Common myeloid progenitor, CD34-positive (primary cell): ENCODE results near the gene ROBO1.
A peak's percentile ranks its signal among the peaks of the same experiment; 100 is the strongest.

Experiments used
- CTCF ChIA-PET: fragments of 350-600 bp; sonication (Branson Sonifier 250); formaldehyde crosslinking; loops from one replicate; lab custom pipeline; 2021; ENCODE audit warnings: antibody characterized with exemption; lab: Charles Lee
- POLR2A ChIA-PET: fragments of 350-600 bp; sonication (Branson Sonifier 250); formaldehyde crosslinking; loops from one replicate; lab custom pipeline; 2021; ENCODE audit warnings: antibody characterized with exemption; lab: Charles Lee
- DNase-seq, 3 donors: peaks; one replicate each; pipeline versions ENCODE4 v3.0.0 to v3.0.0-alpha.2; 2013
- H3K27ac ChIP-seq, 2 experiments: 1 replicate in 1 of 2; 2 replicates in 1 of 2; pipeline ENCODE4 v1.7.0; 2013; ENCODE audit warnings: inconsistent platforms in 2 of 2, low read length in 2 of 2, mild to moderate bottlenecking in 2 of 2, low read depth in 1 of 2, moderate library complexity in 1 of 2; ENCODE audit not compliant: severe bottlenecking in 2 of 2, insufficient read depth in 1 of 2, poor library complexity in 1 of 2
- H3K27me3 ChIP-seq, 5 experiments: replicated peaks in 2 of 5; 1 replicate in 3 of 5; 2 replicates in 2 of 5; pipeline versions ENCODE4 v1.6.1 to v1.7.0; 2013; ENCODE audit warnings: low read length in 4 of 5, mild to moderate bottlenecking in 2 of 5, moderate library complexity in 2 of 5, inconsistent platforms in 1 of 5; ENCODE audit not compliant: insufficient read depth in 5 of 5, control insufficient read depth in 4 of 5
- H3K36me3 ChIP-seq, 4 experiments: 1 replicate in 2 of 4; 2 replicates in 2 of 4; pipeline versions ENCODE4 v1.6.1 to v1.7.0; 2013; ENCODE audit warnings: low read length in 3 of 4, control low read depth in 1 of 4, mild to moderate bottlenecking in 1 of 4; ENCODE audit not compliant: control insufficient read depth in 4 of 4, insufficient read depth in 4 of 4
- H3K4me1 ChIP-seq, 4 experiments: 1 replicate in 3 of 4; 2 replicates in 1 of 4; pipeline versions ENCODE4 v1.6.1 to v1.7.1; 2013; ENCODE audit warnings: low read length in 3 of 4, mild to moderate bottlenecking in 3 of 4, control low read depth in 1 of 4, inconsistent platforms in 1 of 4, moderate library complexity in 1 of 4; ENCODE audit not compliant: control insufficient read depth in 4 of 4, insufficient read depth in 4 of 4; ENCODE audit errors: control extremely low read depth in 1 of 4
- H3K4me3 ChIP-seq, 7 experiments: 1 replicate in 4 of 7; 2 replicates in 3 of 7; pipeline versions ENCODE4 v1.5.1 to v1.7.0; 2013; ENCODE audit warnings: mild to moderate bottlenecking in 7 of 7, low read length in 6 of 7, moderate library complexity in 6 of 7, inconsistent platforms in 2 of 7, low read depth in 2 of 7, control low read depth in 1 of 7; ENCODE audit not compliant: insufficient read depth in 4 of 7, control insufficient read depth in 1 of 7; ENCODE audit errors: extremely low read depth in 1 of 7
- H3K9me3 ChIP-seq, 5 experiments: 1 replicate in 4 of 5; 2 replicates in 1 of 5; pipeline versions ENCODE4 v1.6.1 to v1.7.1; 2013; ENCODE audit warnings: low read length in 4 of 5, mild to moderate bottlenecking in 2 of 5, inconsistent platforms in 1 of 5, low read depth in 1 of 5, moderate library complexity in 1 of 5; ENCODE audit not compliant: control insufficient read depth in 4 of 5, insufficient read depth in 2 of 5; ENCODE audit errors: control extremely low read depth in 1 of 5
- WGBS: methylation state at CpG from one replicate; pipeline ENCODE4 v1.1.5; 2013; ENCODE audit not compliant: insufficient coverage; 5-methylcytosine and 5-hydroxymethylcytosine counted together

The ROBO1 gene

DNA sequence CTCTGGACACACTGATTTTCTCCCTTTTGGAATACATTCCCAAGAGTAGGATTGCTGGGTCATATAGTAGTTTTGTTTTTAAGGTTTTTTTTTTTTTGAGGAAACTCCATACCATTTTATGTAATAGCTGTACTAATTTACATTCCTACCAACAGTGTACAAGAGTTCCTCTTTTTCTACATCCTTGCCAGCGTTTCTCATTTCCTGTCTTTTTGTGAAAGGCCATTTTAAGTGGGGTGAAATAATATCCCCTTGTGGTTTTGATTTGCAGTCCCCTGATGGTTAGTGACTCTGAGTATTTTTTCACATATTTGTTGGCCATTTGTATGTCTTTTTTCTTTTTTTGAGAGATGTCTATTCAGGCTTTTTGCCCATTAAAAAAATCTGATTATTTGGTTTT, 1205.5 kb downstream of the ROBO1 start:
- peak; percentile 61 to 94 (median 88) for DNase-seq
- POLR2A ChIA-PET = no interaction called here
- no CpG with 5 or more reads among the region's 1 CpG for WGBS

More for the DNA sequence above, 1205.5 kb downstream of the ROBO1 start:
- no peak overlapping the region for H3K27ac ChIP-seq
- H3K36me3 ChIP-seq = no peaks in the 10 kb centered on the region
- H3K9me3 ChIP-seq = peaks cover 2 to 4% (median 2%) of the 10 kb centered on the region in 5 experiments
- H3K4me1 ChIP-seq = peaks cover 0 to 11% (median 1%) of the 10 kb centered on the region in 4 experiments
- CTCF ChIA-PET = no interaction called here
- H3K27me3 ChIP-seq = no peaks in the 10 kb centered on the region
- H3K4me3 ChIP-seq = no peak overlapping the region
